Measurements from ENCODE around the gene TOP2A.

The TOP2A gene

GRCh38 chr17:40417609-40418427 is at the start of gene TOP2A:
TSS of gene TOP2A (minus strand) at chr17:40417896. CDS start at chr17:40417791, 105 bp downstream.
- peak; percentile 99 for DNase-seq

GRCh38 chr17:40467281-40467867 is 49.7 kb upstream of the TOP2A start:
- no peak for DNase-seq

- DNase-seq, result no peak
Measured at GRCh38 chr17:40466298-40466971, 48.7 kb upstream of the TOP2A start.

DNA sequence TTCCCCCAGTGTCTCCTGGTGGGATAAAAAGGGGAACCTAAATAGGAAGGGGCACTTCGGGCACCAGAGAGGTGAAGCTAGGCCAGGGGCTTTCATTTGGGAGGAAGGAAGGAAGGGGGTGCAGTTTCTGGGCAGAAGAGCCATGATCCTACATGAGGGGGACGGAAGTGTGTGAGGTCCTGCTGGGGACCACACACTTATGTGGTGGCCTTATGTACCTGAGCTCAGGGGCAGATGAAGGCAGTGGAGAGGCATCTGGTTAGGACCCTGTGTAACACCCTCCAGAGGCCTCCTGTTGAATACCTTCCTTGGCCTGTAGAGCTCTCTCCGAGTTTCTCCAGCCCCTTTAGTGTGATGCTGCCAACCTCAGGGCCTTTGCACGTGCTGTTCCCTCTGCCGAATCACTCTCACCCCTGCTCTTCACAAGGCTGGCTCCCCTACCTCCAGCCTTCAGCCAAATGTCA is 46.7 kb upstream of the TOP2A start:
- DNase-seq, result no peak

GRCh38 chr17:40463122-40463550 is 45.4 kb upstream of the TOP2A start:
- no peak for DNase-seq

DNA sequence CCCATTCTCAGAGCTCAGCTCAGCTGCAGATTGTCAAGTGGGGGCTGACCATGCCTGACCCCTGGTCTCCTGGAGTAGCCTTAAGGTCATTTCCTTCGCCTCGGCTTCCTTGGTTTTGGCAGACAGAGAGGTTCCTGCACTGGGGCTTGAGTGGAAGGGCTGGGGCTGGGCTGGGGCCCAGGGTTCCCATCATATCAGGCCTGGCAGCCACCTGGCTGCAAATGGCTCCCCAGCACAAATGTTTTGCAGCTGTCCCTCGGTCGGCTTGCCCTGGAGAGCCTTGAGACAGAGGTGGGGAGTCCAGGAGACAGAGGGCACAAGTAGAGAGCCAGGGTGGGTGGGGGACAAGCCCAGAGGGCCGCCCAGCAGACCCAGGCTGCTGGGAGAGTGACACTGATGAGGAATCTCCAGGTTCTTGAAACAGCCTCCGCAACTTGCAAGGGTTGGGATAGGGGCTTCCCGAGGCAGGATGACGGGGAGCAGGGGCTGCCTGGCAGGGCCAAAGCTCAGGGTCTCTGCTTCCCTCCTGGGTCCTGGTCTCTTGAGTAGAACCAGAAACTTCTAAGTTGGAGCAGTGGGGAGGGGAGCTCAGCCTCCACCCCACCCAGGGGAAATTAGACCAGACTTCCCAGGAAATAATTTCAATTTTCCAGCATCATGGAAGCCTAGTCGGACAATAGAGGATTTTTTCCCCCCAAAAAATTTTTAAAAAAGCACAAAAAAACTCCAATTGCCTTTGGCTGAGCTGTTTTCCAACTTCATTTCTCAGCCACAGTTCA is 44.8 kb upstream of the TOP2A start:
- no peak for DNase-seq

GRCh38 chr17:40461732-40462342 is 44.1 kb upstream of the TOP2A start:
- DNase-seq, result no peak

DNA sequence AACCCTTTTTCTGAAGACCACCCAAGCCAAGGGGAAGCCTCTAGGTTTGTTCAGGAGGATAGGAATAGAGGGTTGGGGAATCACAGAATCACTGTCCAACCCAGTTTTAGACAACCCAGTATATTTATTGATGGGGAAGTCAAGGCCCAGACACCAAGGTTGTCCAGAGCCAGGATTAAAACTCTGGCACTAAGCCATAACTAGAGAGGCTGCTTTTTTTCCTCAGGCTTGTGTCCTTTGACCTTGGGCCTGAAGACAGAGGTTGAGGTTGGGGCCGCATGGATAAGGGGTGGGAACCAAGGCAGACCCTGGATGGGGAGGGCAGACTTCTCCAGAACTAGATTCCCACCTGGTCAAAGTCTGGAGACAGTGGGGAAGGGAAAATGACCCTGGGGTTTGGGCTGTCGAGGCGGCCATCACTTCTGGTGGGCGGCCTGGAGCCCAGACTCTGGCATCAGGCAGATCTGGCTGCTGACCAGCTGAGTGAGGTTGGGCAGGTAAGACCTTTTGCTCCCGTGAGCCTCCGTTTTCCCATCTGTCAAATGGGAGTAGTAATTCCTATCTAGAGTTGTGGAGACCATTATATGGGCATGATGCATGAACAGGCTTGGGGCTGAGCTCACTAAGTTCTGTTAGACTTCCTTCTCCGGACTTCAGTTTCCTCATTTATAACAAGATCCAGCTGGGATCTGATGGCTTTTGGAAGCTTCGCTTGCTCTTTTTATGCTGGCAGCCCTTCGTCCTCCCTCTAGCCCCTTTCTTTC is 43.5 kb upstream of the TOP2A start:
- DNase-seq, result no peak

- no peak for DNase-seq
Measured at GRCh38 chr17:40460604-40460967, 42.9 kb upstream of the TOP2A start.

- no peak for DNase-seq
Measured at GRCh38 chr17:40459636-40460603, 42.2 kb upstream of the TOP2A start.

DNA sequence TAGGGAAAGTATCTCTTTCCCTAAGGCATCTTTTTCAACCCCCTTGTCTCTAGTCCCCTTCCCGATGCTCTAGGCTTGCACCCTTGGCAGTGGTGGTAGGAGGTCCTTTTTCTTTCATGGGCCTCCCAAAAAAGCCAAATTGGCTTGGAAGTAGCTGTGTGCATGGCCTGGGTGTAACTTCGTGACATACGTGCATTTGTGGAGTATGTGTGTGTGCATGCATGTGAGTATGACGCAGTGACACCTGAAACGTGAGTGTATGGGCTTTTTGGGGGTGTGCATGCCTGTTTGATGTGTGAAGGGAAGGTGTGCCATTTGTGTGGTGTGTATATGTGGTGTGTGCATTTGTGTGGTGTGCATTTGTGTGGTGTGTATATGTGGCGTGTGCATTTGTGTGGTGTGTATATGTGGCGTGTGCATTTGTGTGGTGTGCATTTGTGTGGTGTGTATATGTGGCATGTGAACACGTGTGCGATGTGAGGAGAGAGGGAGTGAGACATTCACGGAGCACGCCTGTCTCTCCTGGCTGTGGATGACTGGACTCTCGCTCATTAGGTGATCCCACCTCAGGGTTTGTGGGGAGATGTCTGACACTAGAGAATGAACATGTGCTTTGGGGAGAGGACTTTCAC is 41.3 kb upstream of the TOP2A start:
- no peak for DNase-seq

- no peak for DNase-seq
Measured at GRCh38 chr17:40457964-40458791, 40.5 kb upstream of the TOP2A start.

GRCh38 chr17:40457369-40457768 is 39.7 kb upstream of the TOP2A start:
- no peak for DNase-seq

GRCh38 chr17:40456396-40456951 is 38.8 kb upstream of the TOP2A start:
- DNase-seq, result no peak

GRCh38 chr17:40454613-40454995 is 36.9 kb upstream of the TOP2A start:
- DNase-seq, result no peak

DNA sequence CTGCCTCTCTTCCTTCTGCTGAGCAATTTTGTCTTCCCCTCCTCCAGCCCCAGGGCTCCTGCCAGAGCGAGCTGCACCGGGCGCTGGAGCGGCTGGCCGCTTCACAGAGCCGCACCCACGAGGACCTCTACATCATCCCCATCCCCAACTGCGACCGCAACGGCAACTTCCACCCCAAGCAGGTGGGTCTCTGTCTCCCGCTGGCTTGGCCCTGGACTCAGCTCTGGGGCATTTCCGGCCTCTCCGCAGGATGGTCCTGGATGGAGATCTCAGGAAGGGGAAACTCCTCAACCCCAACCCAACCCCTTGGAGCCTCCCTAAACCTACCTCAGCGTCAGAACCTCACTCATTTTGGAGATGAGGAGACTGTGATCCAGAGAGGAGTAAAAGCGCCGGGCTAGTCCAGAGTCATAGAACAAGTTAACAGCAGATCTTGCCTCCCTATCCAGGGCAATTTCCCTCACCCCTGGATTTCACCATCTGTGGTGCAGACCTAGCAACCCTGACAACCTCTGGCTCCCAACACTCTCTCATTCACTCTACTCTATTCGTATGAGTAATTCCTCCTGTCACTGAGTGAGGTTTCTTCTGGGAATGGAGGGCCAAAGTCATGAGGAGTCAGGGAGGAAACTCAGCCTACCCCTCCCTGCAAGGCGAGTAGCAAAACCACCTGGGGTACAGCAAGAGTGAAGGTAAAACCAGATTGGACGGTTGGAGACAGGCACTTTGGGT is 36.4 kb upstream of the TOP2A start:
- no peak for DNase-seq

DNA sequence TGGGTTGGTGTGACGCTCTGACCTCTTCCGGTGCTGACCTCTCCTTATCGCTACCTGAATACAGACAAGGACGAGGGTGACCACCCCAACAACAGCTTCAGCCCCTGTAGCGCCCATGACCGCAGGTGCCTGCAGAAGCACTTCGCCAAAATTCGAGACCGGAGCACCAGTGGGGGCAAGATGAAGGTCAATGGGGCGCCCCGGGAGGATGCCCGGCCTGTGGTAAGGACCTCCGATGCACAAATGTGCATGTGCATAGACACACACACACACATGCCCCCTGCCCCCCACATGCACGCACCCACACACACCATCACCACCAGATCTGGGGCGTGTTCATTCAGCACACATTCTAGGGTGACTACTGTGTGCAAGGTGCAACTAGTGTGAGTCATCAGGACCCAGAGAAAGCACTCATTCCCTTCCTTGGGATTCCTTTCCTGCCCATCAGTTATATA is 35.3 kb upstream of the TOP2A start:
- DNase-seq, result no peak

DNA sequence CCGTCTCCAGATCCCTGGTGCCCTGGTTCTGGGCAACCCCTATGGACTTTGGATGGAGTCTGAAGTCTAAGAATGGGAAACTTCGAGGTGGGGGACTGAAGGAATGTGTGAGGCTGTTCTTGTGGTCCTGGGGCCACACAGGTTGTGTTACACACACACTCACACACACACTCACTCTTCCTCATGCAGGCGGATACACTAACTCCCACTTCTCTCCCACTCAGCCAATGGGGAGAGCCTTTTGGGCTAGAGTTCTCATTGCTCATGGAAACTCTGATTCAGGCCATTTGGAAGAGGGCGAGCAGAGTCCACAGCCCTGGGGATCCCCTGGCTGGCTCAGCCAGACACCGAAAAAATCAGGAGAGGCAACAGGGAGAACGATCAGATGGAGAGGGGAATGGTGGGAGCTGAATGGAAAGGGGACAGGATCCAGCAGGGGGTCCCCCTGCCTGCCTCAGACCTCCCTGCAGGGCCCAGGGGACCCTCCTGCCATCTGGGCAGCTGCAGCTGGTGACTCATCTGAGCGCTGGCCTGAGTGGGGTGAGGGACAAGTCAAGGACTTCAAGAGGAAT is 34.6 kb upstream of the TOP2A start:
- no peak for DNase-seq
